HT1080 (cell line): ENCODE measurements around the gene PLD5. TPM values are rescaled to one million over a fixed set of nuclear protein-coding genes. Genes with fewer than 3 reads are reported as not detected.
"Not testable (repeated sequence)": the region's sequence is repeated elsewhere in the genome, so short reads cannot be mapped to it uniquely, and the experiment has no call there.

ENCODE experiments used
- DNase-seq: peaks from one replicate; pipeline ENCODE4 v3.0.0-alpha.2; 2015; ENCODE audit warnings: low read depth
- total RNA-seq: library from RNA; depleted of rRNA; stranded (reverse); fragments of >200 nt; shearing (Covaris generic); gene quantifications from 2 replicates; pipeline ENCODE4 v1.2.3, GENCODE V29; 2014

PLD5 gene
- total RNA-seq, 1 experiment from 2014 or later: 1.2 TPM

DNA sequence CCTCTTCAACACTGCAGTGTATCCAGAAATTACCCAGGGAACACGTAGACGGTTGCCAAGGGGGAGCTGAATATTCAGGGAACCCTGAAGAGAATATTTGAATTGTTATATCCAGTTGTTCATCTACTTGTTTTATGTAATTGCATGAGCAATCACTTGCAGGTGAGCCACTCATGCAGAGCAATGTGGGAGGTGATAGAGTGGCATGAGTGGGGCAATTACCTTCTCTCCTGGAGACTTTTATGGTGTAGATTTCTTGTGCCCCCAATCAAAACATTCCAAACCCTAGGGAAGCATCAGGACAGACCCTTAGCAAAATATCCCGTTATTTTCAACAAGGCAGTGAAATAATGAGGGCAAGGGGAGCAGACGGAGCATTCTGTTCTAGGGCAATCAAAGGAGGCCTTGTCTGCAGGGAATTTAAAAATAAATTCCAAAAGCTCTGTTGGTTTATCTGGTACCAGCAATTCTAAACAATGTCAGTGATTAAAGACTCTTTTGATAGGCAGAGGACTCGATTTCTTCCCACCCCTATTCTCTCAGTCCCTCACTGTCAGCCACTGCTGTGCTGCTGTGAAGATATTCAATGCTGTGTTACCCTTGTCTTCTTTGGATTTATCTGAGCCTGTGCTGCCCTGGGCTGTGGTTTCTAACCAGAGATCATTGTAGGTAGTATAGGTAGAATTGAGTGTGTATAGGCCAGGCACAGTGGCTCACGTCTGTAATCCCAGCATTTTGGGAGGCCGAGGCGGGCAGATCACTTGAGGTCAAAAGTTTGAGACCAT lies 345.4 kb downstream of the PLD5 start:
- no peak for DNase-seq

- no peak for DNase-seq
Observed at GRCh38 chr1:242178436-242178835, 346.1 kb downstream of the PLD5 start.

DNA sequence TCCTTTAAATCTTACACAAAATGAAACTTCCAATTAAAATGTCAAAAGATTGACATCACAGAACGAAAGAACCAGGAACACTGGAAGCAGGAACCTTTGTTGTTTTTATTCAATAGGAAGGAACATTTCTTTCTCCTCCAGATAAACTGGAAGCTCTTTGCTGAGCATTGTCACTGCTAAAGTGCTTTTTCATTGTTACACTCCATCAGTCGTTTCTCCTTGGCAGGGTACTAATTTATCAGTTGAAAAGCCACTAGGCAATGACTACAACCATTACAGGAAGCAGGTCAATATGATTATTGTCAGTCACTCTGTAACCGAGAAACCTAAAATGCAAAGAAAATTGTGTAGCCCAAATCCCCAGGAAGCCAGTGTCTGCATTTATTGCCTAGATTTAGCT lies 362.4 kb downstream of the PLD5 start:
- DNase-seq: no peak

GRCh38 chr1:242147096-242147976 lies 377.2 kb downstream of the PLD5 start:
- DNase-seq: peak; percentile 76

- DNase-seq: no peak
Observed at GRCh38 chr1:242146652-242147051, 377.8 kb downstream of the PLD5 start.

- DNase-seq: peak; percentile 69
Observed at GRCh38 chr1:242140836-242141235, 383.7 kb downstream of the PLD5 start.

DNA sequence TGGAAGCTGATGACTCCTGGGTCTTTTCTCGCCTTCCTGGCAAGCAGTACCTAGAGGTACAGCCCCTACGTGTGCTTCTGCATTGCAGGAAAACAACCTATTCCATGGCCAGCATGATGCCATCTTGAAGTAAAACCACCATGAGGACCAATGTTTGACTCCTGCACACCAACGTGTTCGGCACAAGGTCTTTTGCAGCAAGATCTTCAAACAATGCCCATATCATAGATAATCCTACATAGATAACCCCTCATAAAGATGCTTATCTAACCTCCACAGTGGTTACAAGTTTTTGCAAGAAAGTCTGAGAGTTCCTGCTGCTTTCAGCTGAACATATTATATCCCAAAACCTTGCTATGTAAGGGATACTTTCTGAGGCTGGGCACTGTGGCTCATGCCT lies 384.5 kb downstream of the PLD5 start:
- DNase-seq: no peak

- peak; percentile 20 for DNase-seq
Observed at GRCh38 chr1:242139442-242139841, 385.1 kb downstream of the PLD5 start.

- DNase-seq: no peak
Observed at GRCh38 chr1:242133796-242134195, 390.7 kb downstream of the PLD5 start.

DNA sequence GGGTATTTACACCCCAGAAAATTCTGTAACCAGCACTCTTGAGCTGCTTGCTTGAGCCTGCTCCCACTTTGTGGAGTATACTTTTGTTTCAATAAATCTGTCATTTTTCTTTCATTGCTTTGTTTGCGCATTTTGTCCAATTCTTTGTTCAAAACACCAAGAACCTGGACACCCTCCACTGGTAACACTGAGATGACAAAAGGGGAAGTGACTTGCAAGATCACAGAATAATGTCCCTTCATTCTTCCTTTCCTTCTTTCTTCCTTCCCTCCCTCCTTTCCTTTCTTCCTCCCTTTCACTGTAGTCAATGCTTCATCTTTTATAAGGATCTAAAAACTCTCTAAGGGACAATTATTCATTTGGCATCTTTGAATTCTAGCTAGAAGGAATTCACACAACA lies 391.1 kb downstream of the PLD5 start:
- DNase-seq: no peak

DNA sequence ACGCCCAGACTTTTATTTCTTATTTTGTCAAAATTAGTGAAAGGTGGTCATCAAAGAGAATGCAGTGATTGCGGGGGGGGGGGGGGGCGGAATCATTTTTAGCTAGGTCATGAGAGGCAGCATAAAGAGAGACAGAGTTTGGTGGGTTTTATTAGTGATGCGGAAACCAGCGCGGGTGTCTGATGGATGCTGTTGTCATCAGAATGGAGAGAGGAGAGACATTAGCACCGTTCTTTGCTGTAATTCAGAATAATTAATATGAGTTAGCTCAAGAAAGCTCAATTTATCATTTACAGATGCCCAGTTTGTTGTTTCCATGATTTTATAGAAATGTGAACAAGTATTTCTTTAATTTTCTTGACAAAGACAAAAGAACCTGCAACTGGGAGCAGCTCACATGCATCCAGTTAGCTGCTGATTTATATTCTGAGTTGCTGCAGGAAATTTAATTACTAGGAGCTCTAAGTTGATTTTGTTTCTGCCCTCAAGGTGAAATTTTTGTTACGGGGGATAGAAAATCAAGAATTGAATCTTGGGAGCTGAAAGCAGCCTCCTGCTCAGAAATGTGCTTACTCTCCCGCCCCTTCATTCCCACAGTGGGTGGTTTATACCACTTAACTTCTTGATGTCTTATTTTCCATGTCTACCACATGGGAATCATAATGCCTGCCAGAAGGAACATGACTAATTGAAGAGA lies 392.2 kb downstream of the PLD5 start:
- no peak for DNase-seq

DNA sequence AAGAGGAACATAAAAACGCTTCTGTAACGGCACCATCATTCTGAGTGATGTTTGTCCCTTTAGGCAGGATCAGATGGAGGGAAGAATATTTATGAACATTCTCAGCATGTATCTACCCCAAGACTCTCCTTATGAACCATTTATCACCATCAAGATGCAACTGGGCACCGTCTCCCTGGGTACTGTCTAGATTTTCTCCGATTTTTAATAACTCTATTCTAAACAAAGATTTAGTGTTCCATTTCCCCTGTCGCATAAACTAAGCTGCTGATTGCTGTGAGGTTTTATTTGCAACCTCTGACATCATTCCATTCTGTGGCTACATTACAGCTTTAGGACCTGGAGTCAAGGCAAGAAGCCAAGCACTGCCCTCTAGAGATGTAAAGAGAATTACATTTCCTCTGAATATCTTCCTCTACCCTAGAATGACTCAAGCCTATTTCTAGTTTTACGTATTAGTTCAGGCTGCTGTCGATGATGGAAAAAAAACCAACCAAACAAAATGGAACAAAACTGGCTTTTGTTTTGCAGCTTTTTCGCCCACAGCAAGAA lies 395.5 kb downstream of the PLD5 start:
- peak; percentile 69 for DNase-seq

- no peak for DNase-seq
Observed at GRCh38 chr1:242120432-242120831, 404.1 kb downstream of the PLD5 start.

DNA sequence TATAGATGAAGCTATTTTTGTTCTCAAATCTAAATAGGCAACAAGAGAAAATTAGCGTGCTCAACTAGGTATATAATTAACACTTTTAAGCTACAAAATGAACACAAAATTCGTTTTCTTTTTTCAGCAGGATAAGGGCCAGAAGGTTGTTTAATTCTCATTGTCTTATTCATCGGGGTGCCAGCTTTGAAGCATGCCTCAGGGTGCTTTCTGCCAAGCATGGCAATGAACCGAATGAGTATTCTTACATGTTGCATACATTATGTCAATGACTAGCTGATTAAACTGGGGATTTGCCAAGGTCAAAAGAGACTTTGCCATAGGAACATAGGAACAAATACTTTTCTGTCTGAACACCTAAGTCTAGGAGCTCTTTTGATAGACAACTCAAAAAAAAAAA lies 423.6 kb downstream of the PLD5 start:
- no peak for DNase-seq

GRCh38 chr1:242097283-242097682 lies 427.2 kb downstream of the PLD5 start:
- not testable (repeated sequence) for DNase-seq

GRCh38 chr1:242093116-242093515 lies 431.4 kb downstream of the PLD5 start:
- DNase-seq: no peak

DNA sequence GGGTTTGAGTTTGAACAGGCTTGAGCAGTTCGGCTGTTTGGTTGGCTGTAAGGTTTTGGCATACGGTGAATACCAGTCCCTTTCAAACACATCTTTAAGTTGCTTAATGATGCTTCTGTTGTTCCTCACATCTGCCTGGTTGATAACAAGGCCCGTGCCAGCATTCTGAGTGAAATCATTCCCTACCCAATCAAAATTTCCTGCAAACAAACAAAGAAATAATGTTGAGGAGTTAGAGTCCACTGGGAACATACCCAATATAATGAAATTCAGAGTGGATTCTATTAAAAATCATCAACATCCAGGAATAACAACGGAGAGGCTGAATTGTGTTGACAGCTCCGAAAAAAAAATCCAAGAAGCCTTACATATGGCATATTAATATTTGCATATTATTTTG lies 434.6 kb downstream of the PLD5 start:
- DNase-seq: no peak

GRCh38 chr1:242088875-242089274 lies 435.6 kb downstream of the PLD5 start:
- DNase-seq: no peak

DNA sequence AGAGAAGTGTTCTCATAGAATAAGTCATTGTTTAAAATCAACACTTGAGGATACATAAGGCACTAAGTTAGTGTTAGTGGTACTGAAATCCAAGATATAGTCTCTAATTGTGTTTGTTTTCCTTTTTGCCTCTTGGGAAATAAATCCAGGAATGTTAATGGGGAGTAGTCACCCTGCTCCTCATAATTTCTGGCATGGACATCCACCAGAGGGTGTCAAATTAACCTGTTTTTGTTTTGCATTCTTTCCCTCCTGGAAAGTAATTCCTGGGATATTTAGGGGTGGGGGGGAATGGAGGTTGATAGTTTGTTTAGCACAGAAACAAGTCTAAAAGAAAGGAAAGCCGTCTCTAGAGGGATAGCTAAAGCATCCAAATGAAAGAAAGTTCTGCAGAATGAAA lies 437.8 kb downstream of the PLD5 start:
- DNase-seq: no peak

GRCh38 chr1:242086093-242086492 lies 438.4 kb downstream of the PLD5 start:
- DNase-seq: no peak

GRCh38 chr1:242083742-242084141 lies 440.8 kb downstream of the PLD5 start:
- no peak for DNase-seq

- no peak for DNase-seq
Observed at GRCh38 chr1:242081446-242081845, 443.1 kb downstream of the PLD5 start.
